ENCODE data around the gene SMC1B. TPM values are rescaled to one million over a fixed set of nuclear protein-coding genes. Genes with fewer than 3 reads are reported as not detected.

SMC1B gene
- total and polyA plus RNA-seq, 9 of the 15 experiments (the other 6 are each of a cell fraction or from before 2014, with no cell fraction given), result 0.03 TPM; not detected in 8

DNA sequence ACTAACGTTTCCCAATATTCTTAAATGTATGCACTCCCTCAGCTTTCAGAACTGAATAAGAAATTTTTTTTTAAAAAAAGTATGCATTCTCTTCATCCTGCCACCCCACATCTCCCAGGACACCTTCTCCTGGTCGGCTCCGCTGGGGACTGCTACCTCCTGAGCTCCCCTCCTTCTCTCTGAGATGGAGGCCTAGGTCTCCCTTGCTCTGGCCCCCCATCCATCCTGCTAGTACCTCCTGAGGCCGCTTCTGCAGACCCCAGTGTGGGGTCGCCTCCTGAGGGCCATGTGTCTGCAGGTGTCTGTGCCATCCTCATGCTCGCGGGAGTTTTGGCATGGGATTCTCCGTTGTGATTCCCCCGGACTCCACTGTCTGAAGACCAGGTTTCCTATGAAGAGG lies 75.9 kb downstream of the SMC1B start (continued):
- no peak for TF ChIP-seq MAFF (IDR thresholded peaks at IDR 0.05; ENCODE audit: low read length)
- TF ChIP-seq ZNF830 (CRISPR knock-in tag; IDR thresholded peaks at IDR 0.05), result no peak

DNA sequence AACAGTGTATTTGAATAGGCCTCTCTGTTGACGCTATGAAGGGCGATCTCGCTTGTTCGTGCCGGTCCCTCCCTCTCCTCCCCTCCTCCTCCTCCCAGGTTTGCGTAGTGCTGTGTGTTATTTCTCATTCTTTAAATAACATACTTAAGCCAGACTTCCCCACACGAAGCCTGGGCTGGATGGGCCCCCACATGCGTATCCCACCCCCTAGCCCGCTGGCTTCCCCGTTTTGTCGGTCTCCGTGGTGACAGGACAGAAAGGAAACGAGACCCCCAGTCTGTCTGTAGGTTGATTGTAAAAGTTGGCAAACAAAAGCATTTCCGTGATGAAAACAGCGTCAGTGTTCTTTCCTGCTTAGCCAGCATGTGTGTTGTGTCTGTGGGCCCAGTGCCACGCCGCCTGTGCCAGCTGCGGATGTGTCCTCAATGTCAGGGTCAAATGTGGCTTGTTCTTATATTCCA lies 76.4 kb downstream of the SMC1B start:
- CTCF ChIA-PET (ENCODE audit: low intra/inter-chr PET ratio), result no interaction called here
- Histone ChIP-seq H3K27ac (ENCODE audit: extremely low read depth, low read depth, low read length) (no peak overlapping the region), H3K36me3 (ENCODE audit: control insufficient read depth, insufficient read depth, low read length) (peaks cover 87% of the 10 kb centered on the region), H4K20me1 (replicated peaks; ENCODE audit: control insufficient read depth, insufficient read depth, low read length) (no peaks in the 10 kb centered on the region), H3K9me3 (replicated peaks; ENCODE audit: control insufficient read depth, insufficient read depth, low read depth, low read length) (no peaks in the 10 kb centered on the region), H3K4me3 (no peak overlapping the region), H3K27me3 (ENCODE audit: control insufficient read depth in 2 of 2, insufficient read depth in 2 of 2, low read length in 2 of 2) (no peaks in the 10 kb centered on the region), H3K9ac (ENCODE audit: insufficient read depth in 1 of 2, low read depth in 2 of 2, low read length in 2 of 2) (no peak overlapping the region), H3K79me2 (ENCODE audit: control insufficient read depth, insufficient read depth, low read length) (no peaks in the 10 kb centered on the region), H3K4me2 (ENCODE audit: insufficient read depth, low read length) (no peak overlapping the region), H3K9me1 (ENCODE audit: control insufficient read depth, insufficient read depth, low read length) (no peaks in the 10 kb centered on the region), H2AFZ (ENCODE audit: low read depth, low read length) (no peak overlapping the region), H3K4me1 (replicated peaks in 1 of 2; ENCODE audit: control insufficient read depth in 2 of 2, insufficient read depth in 2 of 2, low read length in 2 of 2) (no peaks in the 10 kb centered on the region)
- BruUV-seq (replicated peaks), result no TSS peak
- no peak for TF ChIP-seq XRCC4 (IDR thresholded peaks at IDR 0.05; ENCODE audit: extremely low read depth, insufficient read depth, insufficient read length)
- no peak for TF ChIP-seq MNT (conservative IDR thresholded peaks at IDR 0.05)
- TF ChIP-seq DPF2 (IDR thresholded peaks at IDR 0.05), result no peak
- TF ChIP-seq RFX5 (IDR thresholded peaks at IDR 0.05; ENCODE audit: low read depth, low read length), result no peak
- WGBS (ENCODE audit: insufficient coverage, low coverage, missing lambda C conversion rate), result 100% methylated on average over 2 of the region's 18 CpGs
- POLR2A ChIA-PET, result no interaction called here
- intact Hi-C loops (cut with micrococcal nuclease) (no loop called here), in situ Hi-C loops (cut with MboI) (no loop called here)
- no peak for ATAC-seq
- DNase-seq (ENCODE audit: extremely low read depth in 1 of 4, low spot score in 3 of 4), result no peak
- FAIRE-seq, result no peak

Data from K562 (cell line).